Mononuclear cell (primary cell): Measurements from ENCODE around the gene SPATS2. TPM values are rescaled to one million over a fixed set of nuclear protein-coding genes. Genes with fewer than 3 reads are reported as not detected.
"Not testable (repeated sequence)": the region's sequence is repeated elsewhere in the genome, so short reads cannot be mapped to it uniquely, and the experiment has no call there.

Source experiments
- H3K27me3 ChIP-seq: 2 replicates; pipeline ENCODE4 v1.6.0; 2011; ENCODE audit warnings: low read length, control low read depth; ENCODE audit not compliant: insufficient read depth
- H3K4me1 ChIP-seq: 2 replicates; pipeline ENCODE4 v1.5.1; 2011; ENCODE audit warnings: mild to moderate bottlenecking, low read length, control low read depth; ENCODE audit not compliant: insufficient read depth
- H3K4me3 ChIP-seq: 2 replicates; pipeline ENCODE4 v1.5.1; 2011; ENCODE audit warnings: mild to moderate bottlenecking, low read length, moderate library complexity
- H3K9me3 ChIP-seq: 2 replicates; pipeline ENCODE4 v1.5.1; 2011; ENCODE audit warnings: low read depth, mild to moderate bottlenecking, control low read depth, low read length
- total RNA-seq: library from RNA; depleted of rRNA; stranded (reverse); fragments of >200 nt; gene quantifications from one replicate; pipeline ENCODE4 v1.2.3, GENCODE V29; 2012

Gene SPATS2
- total RNA-seq, 1 donor, result 5.2 TPM

GRCh38 chr12:49332891-49333371 lies 34.3 kb upstream of the SPATS2 start:
- H3K27me3 ChIP-seq, result peaks cover 57% of the 10 kb centered on the region
- H3K9me3 ChIP-seq, result no peaks in the 10 kb centered on the region
- no peak overlapping the region for H3K4me3 ChIP-seq
- H3K4me1 ChIP-seq, result peaks cover 24% of the 10 kb centered on the region

- peaks cover 64% of the 10 kb centered on the region for H3K27me3 ChIP-seq
- peaks cover 24% of the 10 kb centered on the region for H3K4me1 ChIP-seq
- not testable (repeated sequence) for H3K9me3 ChIP-seq, H3K4me3 ChIP-seq
These were observed 33.5 kb upstream of the SPATS2 start for GRCh38 chr12:49333778-49334177.

- Histone ChIP-seq H3K27me3 (peaks cover 66% of the 10 kb centered on the region), H3K4me1 (peaks cover 24% of the 10 kb centered on the region), H3K4me3 (no peak overlapping the region), H3K9me3 (no peaks in the 10 kb centered on the region)
These were observed 33.0 kb upstream of the SPATS2 start for GRCh38 chr12:49334226-49334625.

GRCh38 chr12:49334681-49335080 lies 32.6 kb upstream of the SPATS2 start:
- Histone ChIP-seq H3K4me3 (no peak overlapping the region), H3K27me3 (peaks cover 70% of the 10 kb centered on the region), H3K9me3 (no peaks in the 10 kb centered on the region), H3K4me1 (peaks cover 24% of the 10 kb centered on the region)

GRCh38 chr12:49335118-49335954 lies 31.9 kb upstream of the SPATS2 start:
- peaks cover 24% of the 10 kb centered on the region for H3K4me1 ChIP-seq
- peaks cover 76% of the 10 kb centered on the region for H3K27me3 ChIP-seq
- no peak overlapping the region for H3K4me3 ChIP-seq
- H3K9me3 ChIP-seq, result no peaks in the 10 kb centered on the region

GRCh38 chr12:49335955-49336644 lies 31.2 kb upstream of the SPATS2 start:
- Histone ChIP-seq H3K4me3 (no peak overlapping the region), H3K27me3 (peaks cover 84% of the 10 kb centered on the region), H3K9me3 (no peaks in the 10 kb centered on the region), H3K4me1 (peaks cover 24% of the 10 kb centered on the region)

GRCh38 chr12:49336645-49337584 lies 30.3 kb upstream of the SPATS2 start, which contains the start of gene C1QL4:
TSS of gene C1QL4 (minus strand) at chr12:49337188. CDS start at chr12:49336477, 711 bp downstream.
- H3K4me3 ChIP-seq, result no peak within 1 kb of the TSS
- H3K27me3 ChIP-seq, result peaks cover 90% of the 10 kb centered on the region
- H3K4me1 ChIP-seq, result peaks cover 25% of the 10 kb centered on the region
- H3K9me3 ChIP-seq, result no peaks in the 10 kb centered on the region

GRCh38 chr12:49338830-49339463 lies 28.3 kb upstream of the SPATS2 start:
- Histone ChIP-seq H3K27me3 (peaks cover 93% of the 10 kb centered on the region), H3K9me3 (no peaks in the 10 kb centered on the region), H3K4me1 (peaks cover 42% of the 10 kb centered on the region), H3K4me3 (no peak overlapping the region)

- Histone ChIP-seq H3K27me3 (peaks cover 93% of the 10 kb centered on the region), H3K9me3 (no peaks in the 10 kb centered on the region), H3K4me1 (peaks cover 45% of the 10 kb centered on the region), H3K4me3 (no peak overlapping the region)
These were observed 27.8 kb upstream of the SPATS2 start for GRCh38 chr12:49339464-49339861.

- H3K4me1 ChIP-seq, result peaks cover 45% of the 10 kb centered on the region
- no peaks in the 10 kb centered on the region for H3K9me3 ChIP-seq
- no peak overlapping the region for H3K4me3 ChIP-seq
- peaks cover 88% of the 10 kb centered on the region for H3K27me3 ChIP-seq
These were observed 27.0 kb upstream of the SPATS2 start for GRCh38 chr12:49340095-49340870.

- Histone ChIP-seq H3K27me3 (peaks cover 86% of the 10 kb centered on the region), H3K9me3 (no peaks in the 10 kb centered on the region), H3K4me1 (peaks cover 49% of the 10 kb centered on the region), H3K4me3 (no peak overlapping the region)
These were observed 26.1 kb upstream of the SPATS2 start for GRCh38 chr12:49340971-49341776.

GRCh38 chr12:49341777-49342065 lies 25.5 kb upstream of the SPATS2 start:
- Histone ChIP-seq H3K4me3 (peak overlapping the region; percentile 26), H3K9me3 (no peaks in the 10 kb centered on the region), H3K4me1 (peaks cover 49% of the 10 kb centered on the region), H3K27me3 (peaks cover 85% of the 10 kb centered on the region)
